ENCODE data around the gene S100A10.
A peak's percentile ranks its signal among the peaks of the same experiment; 100 is the strongest.

The S100A10 gene

DNA sequence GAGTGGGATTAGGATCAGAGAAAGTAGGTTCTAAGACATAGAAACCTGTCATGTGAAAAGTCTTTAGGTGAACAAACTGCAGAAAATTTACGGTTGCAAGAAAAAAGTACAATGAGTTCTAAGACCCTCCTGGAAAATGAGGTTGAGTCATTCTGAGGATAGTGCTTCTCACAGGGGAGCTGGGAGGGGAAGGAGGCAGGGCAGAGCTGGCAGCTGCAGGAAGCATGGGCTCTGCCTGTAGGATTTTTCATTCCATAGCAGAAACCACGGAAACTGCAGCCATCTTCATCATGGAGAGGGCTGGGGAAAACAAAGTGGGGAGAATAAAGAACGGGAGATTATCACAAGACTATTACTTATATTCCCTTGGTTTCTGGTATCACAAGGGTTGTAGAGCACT, 58.5 kb downstream of the S100A10 start:
- H3K36me3 ChIP-seq (ENCODE audit: insufficient read depth, low read length) = no peaks in the 10 kb centered on the region
- H3K27me3 ChIP-seq (ENCODE audit: insufficient read depth, low read length, poor library complexity) = peaks cover 6% of the 10 kb centered on the region
- H4K20me1 ChIP-seq (ENCODE audit: insufficient read depth, low read length) = no peaks in the 10 kb centered on the region
- no peak overlapping the region for H3K4me2 ChIP-seq (ENCODE audit: insufficient read depth, low read length)
- no peak for ATAC-seq (ENCODE audit: insufficient read depth, low read depth)
- DNase-seq = no peak
- H3K4me3 ChIP-seq (ENCODE audit: low read depth in 1 of 2, low read length in 2 of 2) = no peak overlapping the region
- H3K9me3 ChIP-seq (ENCODE audit: insufficient read depth, low read length, severe bottlenecking) = no peaks in the 10 kb centered on the region
- H3K27ac ChIP-seq (ENCODE audit: low read length) = no peak overlapping the region
- no peaks in the 10 kb centered on the region for H3K79me2 ChIP-seq (ENCODE audit: insufficient read depth, low read length)
- H2AFZ ChIP-seq (ENCODE audit: low read depth, low read length) = no peak overlapping the region
- no peaks in the 10 kb centered on the region for H3K4me1 ChIP-seq (ENCODE audit: insufficient read depth, low read length)
- no peak for TF ChIP-seq EZH2 (IDR thresholded peaks at IDR 0.05; ENCODE audit: borderline replicate concordance, low read depth, low read length, severe bottlenecking)
- TF ChIP-seq, protein P1, sequence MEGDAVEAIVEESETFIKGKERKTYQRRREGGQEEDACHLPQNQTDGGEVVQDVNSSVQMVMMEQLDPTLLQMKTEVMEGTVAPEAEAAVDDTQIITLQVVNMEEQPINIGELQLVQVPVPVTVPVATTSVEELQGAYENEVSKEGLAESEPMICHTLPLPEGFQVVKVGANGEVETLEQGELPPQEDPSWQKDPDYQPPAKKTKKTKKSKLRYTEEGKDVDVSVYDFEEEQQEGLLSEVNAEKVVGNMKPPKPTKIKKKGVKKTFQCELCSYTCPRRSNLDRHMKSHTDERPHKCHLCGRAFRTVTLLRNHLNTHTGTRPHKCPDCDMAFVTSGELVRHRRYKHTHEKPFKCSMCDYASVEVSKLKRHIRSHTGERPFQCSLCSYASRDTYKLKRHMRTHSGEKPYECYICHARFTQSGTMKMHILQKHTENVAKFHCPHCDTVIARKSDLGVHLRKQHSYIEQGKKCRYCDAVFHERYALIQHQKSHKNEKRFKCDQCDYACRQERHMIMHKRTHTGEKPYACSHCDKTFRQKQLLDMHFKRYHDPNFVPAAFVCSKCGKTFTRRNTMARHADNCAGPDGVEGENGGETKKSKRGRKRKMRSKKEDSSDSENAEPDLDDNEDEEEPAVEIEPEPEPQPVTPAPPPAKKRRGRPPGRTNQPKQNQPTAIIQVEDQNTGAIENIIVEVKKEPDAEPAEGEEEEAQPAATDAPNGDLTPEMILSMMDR (IDR thresholded peaks at IDR 0.05; ENCODE audit: borderline replicate concordance, extremely low read depth, low read length, poor library complexity, severe bottlenecking) = no peak
- H3K9ac ChIP-seq (ENCODE audit: low read depth, low read length) = no peak overlapping the region

DNA sequence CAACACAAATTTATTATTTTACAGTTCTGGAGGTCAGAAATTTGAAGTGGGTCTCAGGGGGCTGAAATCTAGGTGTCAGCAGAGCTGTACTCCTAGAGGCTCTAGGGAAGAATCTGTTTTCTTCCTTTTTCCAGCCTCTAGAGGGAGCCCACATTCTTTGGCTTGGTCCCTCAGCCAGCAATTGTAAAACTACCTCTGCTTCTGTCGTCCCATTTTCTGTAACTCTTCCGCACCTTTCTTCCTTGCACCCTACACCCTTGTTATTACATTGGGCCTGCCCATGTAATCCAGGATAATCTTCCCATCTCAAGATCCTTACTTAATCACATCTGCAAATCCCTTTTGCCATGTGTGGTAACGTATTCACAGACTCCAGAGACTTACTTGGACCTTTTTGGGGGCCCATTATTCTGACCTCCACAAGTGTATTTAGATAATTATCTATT, 59.6 kb downstream of the S100A10 start:
- Histone ChIP-seq H3K4me1 (ENCODE audit: insufficient read depth, low read length) (no peaks in the 10 kb centered on the region), H4K20me1 (ENCODE audit: insufficient read depth, low read length) (no peaks in the 10 kb centered on the region), H3K27me3 (ENCODE audit: insufficient read depth, low read length, poor library complexity) (peaks cover 6% of the 10 kb centered on the region), H3K4me3 (ENCODE audit: low read depth in 1 of 2, low read length in 2 of 2) (no peak overlapping the region), H3K9me3 (ENCODE audit: insufficient read depth, low read length, severe bottlenecking) (no peaks in the 10 kb centered on the region), H2AFZ (ENCODE audit: low read depth, low read length) (no peak overlapping the region), H3K36me3 (ENCODE audit: insufficient read depth, low read length) (no peaks in the 10 kb centered on the region), H3K4me2 (ENCODE audit: insufficient read depth, low read length) (no peak overlapping the region), H3K9ac (ENCODE audit: low read depth, low read length) (no peak overlapping the region), H3K27ac (ENCODE audit: low read length) (no peak overlapping the region), H3K79me2 (ENCODE audit: insufficient read depth, low read length) (no peaks in the 10 kb centered on the region)
- peak; percentile 91 for ATAC-seq (ENCODE audit: insufficient read depth, low read depth)
- peak; percentile 52 for DNase-seq
- TF ChIP-seq, protein P1 (IDR thresholded peaks at IDR 0.05; ENCODE audit: borderline replicate concordance, extremely low read depth, low read length, poor library complexity, severe bottlenecking) = peak; percentile 82
- TF ChIP-seq EZH2 (IDR thresholded peaks at IDR 0.05; ENCODE audit: borderline replicate concordance, low read depth, low read length, severe bottlenecking) = no peak
